Measurements from ENCODE around the gene HIPK3. TPM values are rescaled to one million over a fixed set of nuclear protein-coding genes. Genes with fewer than 3 reads are reported as not detected.

HIPK3 gene
- total and polyA plus RNA-seq, 12 donors = 14.2 to 154 (median 85.3) TPM

DNA sequence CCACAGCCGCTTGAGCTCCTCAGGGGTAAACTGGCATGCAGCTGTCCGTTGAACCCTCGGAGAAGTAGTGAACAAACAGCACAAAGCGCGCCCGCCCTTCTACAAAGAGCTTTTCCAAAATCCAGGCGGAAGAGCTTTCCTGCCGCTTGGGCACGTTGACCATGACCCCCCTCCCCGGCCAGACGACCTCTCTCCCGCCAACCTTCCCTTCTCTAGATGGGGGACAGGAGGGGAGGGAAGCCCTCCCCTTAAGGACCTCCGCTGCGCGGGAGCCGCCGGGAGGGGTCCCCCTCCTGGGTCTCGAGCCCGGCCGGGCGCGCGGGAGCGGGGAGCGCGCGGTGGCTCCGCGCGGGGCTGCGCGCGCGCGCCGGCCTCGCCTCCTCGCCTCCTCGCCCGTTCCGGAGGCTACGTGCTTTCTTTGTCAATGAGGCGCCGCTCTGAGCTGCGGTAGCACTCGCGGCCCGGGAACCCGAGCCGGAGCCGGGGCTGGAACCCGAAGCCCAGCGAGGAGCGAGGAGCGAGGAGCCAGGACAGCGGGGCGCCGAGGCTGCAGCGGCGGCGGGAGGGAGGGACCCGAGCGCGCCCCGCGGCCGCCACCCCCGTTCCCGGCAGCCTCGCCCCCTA is 118.6 kb downstream of the HIPK3 start, which contains the start of gene KIAA1549L:
Gene KIAA1549L, plus strand, starts transcription at position 421 of the 624 bp plus-strand sequence.
- no peak within 1 kb of the TSS for H3K27ac ChIP-seq
- no peak for DNase-seq
- intact Hi-C loops (cut with DNase I) = no loop called here
- H3K9me3 ChIP-seq (replicated peaks in 1 of 3) = no peaks in the 10 kb centered on the region
- no peak for TF ChIP-seq POLR2A (IDR thresholded peaks at IDR 0.05)
- TF ChIP-seq, protein P1, sequence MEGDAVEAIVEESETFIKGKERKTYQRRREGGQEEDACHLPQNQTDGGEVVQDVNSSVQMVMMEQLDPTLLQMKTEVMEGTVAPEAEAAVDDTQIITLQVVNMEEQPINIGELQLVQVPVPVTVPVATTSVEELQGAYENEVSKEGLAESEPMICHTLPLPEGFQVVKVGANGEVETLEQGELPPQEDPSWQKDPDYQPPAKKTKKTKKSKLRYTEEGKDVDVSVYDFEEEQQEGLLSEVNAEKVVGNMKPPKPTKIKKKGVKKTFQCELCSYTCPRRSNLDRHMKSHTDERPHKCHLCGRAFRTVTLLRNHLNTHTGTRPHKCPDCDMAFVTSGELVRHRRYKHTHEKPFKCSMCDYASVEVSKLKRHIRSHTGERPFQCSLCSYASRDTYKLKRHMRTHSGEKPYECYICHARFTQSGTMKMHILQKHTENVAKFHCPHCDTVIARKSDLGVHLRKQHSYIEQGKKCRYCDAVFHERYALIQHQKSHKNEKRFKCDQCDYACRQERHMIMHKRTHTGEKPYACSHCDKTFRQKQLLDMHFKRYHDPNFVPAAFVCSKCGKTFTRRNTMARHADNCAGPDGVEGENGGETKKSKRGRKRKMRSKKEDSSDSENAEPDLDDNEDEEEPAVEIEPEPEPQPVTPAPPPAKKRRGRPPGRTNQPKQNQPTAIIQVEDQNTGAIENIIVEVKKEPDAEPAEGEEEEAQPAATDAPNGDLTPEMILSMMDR (IDR thresholded peaks at IDR 0.05) = no peak
- WGBS, 4 donors = 1 to 9% (median 5%) methylated on average over 6 to 69 of the region's 70 CpGs
- H3K36me3 ChIP-seq (replicated peaks in 1 of 2) = no peaks in the 10 kb centered on the region
- H3K4me1 ChIP-seq (replicated peaks in 1 of 2) = peaks cover 0 to 7% of the 10 kb centered on the region in 2 donors
- peaks cover 34% of the 10 kb centered on the region for H3K27me3 ChIP-seq
- H3K4me3 ChIP-seq = peak within 1 kb of the TSS in 2 of 4 donors; percentile 6 to 60

GRCh38 chr11:33376331-33377310 is 119.4 kb downstream of the HIPK3 start:
- 6 to 44% (median 13%) methylated on average over 16 to 106 of the region's 106 CpGs for WGBS, 4 donors
- peaks cover 0 to 7% of the 10 kb centered on the region in 2 donors for H3K4me1 ChIP-seq (replicated peaks in 1 of 2)
- H3K27me3 ChIP-seq = peaks cover 34% of the 10 kb centered on the region
- no peak for TF ChIP-seq POLR2A (IDR thresholded peaks at IDR 0.05)
- TF ChIP-seq, protein P1 (IDR thresholded peaks at IDR 0.05) = no peak
- H3K27ac ChIP-seq = no peak overlapping the region
- no peak for DNase-seq
- peak overlapping the region in 1 of 4 donors; percentile 60 for H3K4me3 ChIP-seq
- no peaks in the 10 kb centered on the region for H3K36me3 ChIP-seq (replicated peaks in 1 of 2)
- intact Hi-C loops (cut with DNase I) = no loop called here
- H3K9me3 ChIP-seq (replicated peaks in 1 of 3) = no peaks in the 10 kb centered on the region

GRCh38 chr11:33377412-33378370 is 120.5 kb downstream of the HIPK3 start:
- intact Hi-C loops (cut with DNase I) = no loop called here
- no peak overlapping the region for H3K27ac ChIP-seq
- no peak for DNase-seq

More at GRCh38 chr11:33377412-33378370, 120.5 kb downstream of the HIPK3 start:
- Histone ChIP-seq H3K9me3 (replicated peaks in 1 of 3) (no peaks in the 10 kb centered on the region), H3K4me1 (replicated peaks in 1 of 2) (peaks cover 0 to 7% of the 10 kb centered on the region in 2 donors), H3K27me3 (peaks cover 34% of the 10 kb centered on the region), H3K36me3 (replicated peaks in 1 of 2) (no peaks in the 10 kb centered on the region), H3K4me3 (no peak overlapping the region)
- TF ChIP-seq POLR2A (IDR thresholded peaks at IDR 0.05) = no peak
- TF ChIP-seq, protein P1 (IDR thresholded peaks at IDR 0.05) = no peak
- 54 to 63% (median 61%) methylated on average over 10 of the region's 10 CpGs for WGBS, 4 donors

Data from adrenal gland (tissue), 12 donors.